ENCODE data around the gene CCDC57. TPM values are rescaled to one million over a fixed set of nuclear protein-coding genes. Genes with fewer than 3 reads are reported as not detected.

Gene CCDC57
- total RNA-seq, 2 donors from 2014 or later: 5.1 to 7.4 TPM

DNA sequence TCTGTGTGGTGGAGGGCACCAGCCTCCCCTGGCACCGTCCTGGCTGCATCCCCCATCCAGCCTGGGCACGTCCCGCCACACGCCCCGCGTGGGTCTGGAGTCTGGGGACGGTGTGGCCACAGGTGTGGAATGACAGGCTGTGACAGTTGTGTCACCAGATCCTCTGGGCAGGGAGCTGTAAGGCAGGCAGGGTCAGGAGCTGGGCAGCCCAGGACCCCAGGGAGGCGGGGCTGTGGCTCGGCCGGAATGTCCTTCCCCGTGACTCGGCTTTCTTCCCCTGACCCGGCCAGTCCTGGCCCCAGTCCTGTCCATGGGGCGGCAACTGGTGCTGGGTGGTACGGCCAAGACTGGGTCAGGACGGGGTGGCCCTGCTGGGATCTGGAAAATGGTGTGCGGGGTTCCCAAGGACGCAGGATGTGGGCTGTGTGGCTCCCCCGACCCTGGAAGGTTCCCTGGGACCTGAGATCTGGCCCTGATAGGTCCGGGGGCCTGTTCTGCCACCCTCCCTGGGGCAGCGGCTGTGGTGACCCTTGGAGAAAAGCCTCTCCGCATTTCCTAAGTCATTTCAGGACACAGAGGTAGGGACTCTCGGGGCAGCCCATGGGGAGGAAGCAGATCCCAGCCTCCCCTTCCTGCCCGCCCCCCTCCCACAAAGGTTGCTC lies 12.9 kb upstream of the CCDC57 start:
- no peak overlapping the region for H3K27ac ChIP-seq

DNA sequence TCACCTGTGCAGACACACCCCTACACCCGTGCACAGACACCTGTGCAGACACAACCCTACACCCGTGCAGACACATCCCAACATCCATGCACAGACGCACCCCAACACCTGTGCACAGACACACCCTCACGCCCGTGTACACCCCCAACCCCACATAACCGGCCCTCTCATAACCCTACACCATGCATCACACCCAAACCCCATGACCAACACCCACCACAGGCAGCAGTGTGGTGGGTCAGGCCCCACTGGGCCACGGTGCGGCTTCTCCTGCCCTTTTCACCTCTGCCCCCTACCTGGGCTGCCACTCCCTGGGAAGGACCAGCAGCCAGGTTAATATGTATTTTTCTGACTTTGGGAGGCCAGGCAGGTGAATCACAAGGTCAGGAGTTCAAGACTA lies 12.0 kb upstream of the CCDC57 start:
- no peak for DNase-seq (ENCODE audit: low spot score)
- Histone ChIP-seq H3K36me3 (no peaks in the 10 kb centered on the region), H3K27me3 (no peaks in the 10 kb centered on the region), H3K4me3 (no peak overlapping the region), H3K27ac (no peak overlapping the region), H3K4me1 (peaks cover 0 to 28% of the 10 kb centered on the region in 2 donors), H3K9me3 (no peaks in the 10 kb centered on the region)
- TF ChIP-seq, protein P1, sequence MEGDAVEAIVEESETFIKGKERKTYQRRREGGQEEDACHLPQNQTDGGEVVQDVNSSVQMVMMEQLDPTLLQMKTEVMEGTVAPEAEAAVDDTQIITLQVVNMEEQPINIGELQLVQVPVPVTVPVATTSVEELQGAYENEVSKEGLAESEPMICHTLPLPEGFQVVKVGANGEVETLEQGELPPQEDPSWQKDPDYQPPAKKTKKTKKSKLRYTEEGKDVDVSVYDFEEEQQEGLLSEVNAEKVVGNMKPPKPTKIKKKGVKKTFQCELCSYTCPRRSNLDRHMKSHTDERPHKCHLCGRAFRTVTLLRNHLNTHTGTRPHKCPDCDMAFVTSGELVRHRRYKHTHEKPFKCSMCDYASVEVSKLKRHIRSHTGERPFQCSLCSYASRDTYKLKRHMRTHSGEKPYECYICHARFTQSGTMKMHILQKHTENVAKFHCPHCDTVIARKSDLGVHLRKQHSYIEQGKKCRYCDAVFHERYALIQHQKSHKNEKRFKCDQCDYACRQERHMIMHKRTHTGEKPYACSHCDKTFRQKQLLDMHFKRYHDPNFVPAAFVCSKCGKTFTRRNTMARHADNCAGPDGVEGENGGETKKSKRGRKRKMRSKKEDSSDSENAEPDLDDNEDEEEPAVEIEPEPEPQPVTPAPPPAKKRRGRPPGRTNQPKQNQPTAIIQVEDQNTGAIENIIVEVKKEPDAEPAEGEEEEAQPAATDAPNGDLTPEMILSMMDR (IDR thresholded peaks at IDR 0.05): no peak

More for the DNA sequence above, 12.9 kb upstream of the CCDC57 start:
- Histone ChIP-seq H3K36me3 (no peaks in the 10 kb centered on the region), H3K4me3 (no peak overlapping the region), H3K27me3 (no peaks in the 10 kb centered on the region), H3K9me3 (no peaks in the 10 kb centered on the region), H3K4me1 (peaks cover 0 to 37% of the 10 kb centered on the region in 2 donors)
- DNase-seq (ENCODE audit: low spot score): no peak
- TF ChIP-seq, protein P1 (IDR thresholded peaks at IDR 0.05): no peak

DNA sequence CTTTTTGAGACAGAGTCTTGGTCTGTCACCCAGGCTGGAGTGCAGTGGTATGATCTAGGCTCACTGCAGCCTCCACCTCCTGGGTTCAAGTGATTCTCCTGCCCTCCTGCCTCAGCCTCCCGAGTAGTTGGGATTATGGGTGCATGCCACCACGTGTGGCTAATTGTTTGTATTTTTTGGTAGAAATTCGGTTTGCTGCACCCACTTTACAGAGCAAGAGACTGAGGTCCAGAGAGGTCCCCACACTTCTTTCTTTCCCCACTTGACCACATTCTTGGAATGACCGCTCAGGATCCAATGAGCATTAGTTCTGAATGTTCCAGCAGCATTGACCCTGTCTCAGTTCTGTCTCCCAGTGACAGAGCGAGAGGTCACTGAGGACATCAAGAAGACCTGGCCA lies 10.9 kb upstream of the CCDC57 start:
- DNase-seq (ENCODE audit: low spot score): no peak
- Histone ChIP-seq H3K27me3 (no peaks in the 10 kb centered on the region), H3K27ac (no peak overlapping the region), H3K4me3 (no peak overlapping the region), H3K4me1 (peaks cover 0 to 21% of the 10 kb centered on the region in 2 donors), H3K9me3 (no peaks in the 10 kb centered on the region), H3K36me3 (no peaks in the 10 kb centered on the region)
- TF ChIP-seq, protein P1 (IDR thresholded peaks at IDR 0.05): no peak

DNA sequence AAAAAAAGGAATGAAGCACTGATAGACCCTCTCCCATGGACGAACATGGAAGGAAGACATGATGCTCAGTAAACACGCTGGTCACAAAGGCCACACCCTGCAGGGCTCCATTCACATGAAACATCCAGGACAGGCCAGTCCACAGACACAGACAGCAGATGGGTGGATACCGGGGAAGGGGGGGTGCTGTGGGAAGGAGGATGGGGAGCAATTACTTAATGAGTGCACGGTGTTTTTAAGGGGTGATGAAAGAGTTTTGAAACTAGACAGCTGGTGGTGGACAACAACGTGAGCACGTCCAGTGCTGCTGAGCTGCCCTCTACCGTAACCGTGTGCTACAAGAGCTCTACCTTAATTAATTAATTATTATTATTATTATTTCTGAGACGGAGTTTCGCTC lies 10.2 kb upstream of the CCDC57 start:
- Histone ChIP-seq H3K9me3 (no peaks in the 10 kb centered on the region), H3K4me3 (no peak overlapping the region), H3K36me3 (no peaks in the 10 kb centered on the region), H3K27me3 (no peaks in the 10 kb centered on the region), H3K27ac (no peak overlapping the region), H3K4me1 (peaks cover 0 to 16% of the 10 kb centered on the region in 2 donors)
- DNase-seq (ENCODE audit: low spot score): no peak
- TF ChIP-seq, protein P1 (IDR thresholded peaks at IDR 0.05): no peak

DNA sequence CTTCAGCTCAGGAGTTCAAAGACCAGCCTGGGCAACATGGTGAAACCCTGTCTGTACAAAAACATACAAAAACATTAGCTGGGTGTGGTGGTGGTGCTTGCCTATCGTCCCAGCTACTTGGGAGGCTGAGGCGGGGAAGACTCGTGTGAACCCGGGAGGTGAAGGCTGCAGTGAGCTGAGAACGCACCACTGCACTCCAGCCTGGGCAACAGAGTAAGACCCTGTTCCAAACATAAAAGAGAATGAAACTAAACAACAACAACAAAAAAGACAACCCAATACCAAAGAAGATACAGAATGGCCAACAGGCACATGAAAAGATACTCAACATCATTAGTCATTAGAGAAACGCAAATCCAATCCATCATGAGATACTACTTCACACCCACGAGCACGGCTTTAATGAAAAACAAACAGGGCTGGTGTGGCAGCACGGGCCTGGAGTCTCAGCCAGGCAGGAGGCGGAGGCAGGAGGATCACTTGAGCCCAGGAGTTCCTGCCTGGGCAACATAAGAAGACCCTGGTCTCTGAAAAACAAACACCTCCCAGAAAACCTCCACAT lies 8.8 kb upstream of the CCDC57 start:
- H3K9me3 ChIP-seq: no peaks in the 10 kb centered on the region
- no peaks in the 10 kb centered on the region for H3K27me3 ChIP-seq
- no peak overlapping the region for H3K4me3 ChIP-seq
- H3K4me1 ChIP-seq: peaks cover 0 to 25% of the 10 kb centered on the region in 2 donors
- no peaks in the 10 kb centered on the region for H3K36me3 ChIP-seq
- TF ChIP-seq, protein P1 (IDR thresholded peaks at IDR 0.05): no peak
- no peak for DNase-seq (ENCODE audit: low spot score)
- H3K27ac ChIP-seq: no peak overlapping the region

Measured in right atrium auricular region (tissue), 2 donors.